Tibial artery (tissue), 4 donors: Measurements from ENCODE around the gene GINS2.
A peak's percentile ranks its signal among the peaks of the same experiment; 100 is the strongest.

Source experiments
- DNase-seq, 2 donors: peaks; one replicate each; pipeline ENCODE4 v3.0.0-alpha.2; 2019
- H3K27ac ChIP-seq, 2 donors: fragments of 200-600 bp; sonication (generic) in 1 of 2; 1 replicate in 1 of 2; 2 replicates in 1 of 2; pipeline ENCODE4 v1.5.1; 2018 to 2019; ENCODE audit warnings: mild to moderate bottlenecking in 1 of 2
- H3K27me3 ChIP-seq, 2 donors: fragments of 200-600 bp; sonication (generic) in 1 of 2; one replicate each; pipeline versions ENCODE4 v1.5.1 to v1.6.0; 2016 to 2019
- H3K36me3 ChIP-seq, 3 donors: fragments of 200-600 bp; sonication (generic) in 2 of 3; one replicate each; pipeline ENCODE4 v1.5.1; 2016 to 2019; ENCODE audit warnings: mild to moderate bottlenecking in 2 of 3
- H3K4me1 ChIP-seq, 4 donors: fragments of 200-600 bp; sonication (generic) in 2 of 4; 1 replicate in 3 of 4; 2 replicates in 1 of 4; pipeline ENCODE4 v1.5.1; 2016 to 2019
- H3K4me3 ChIP-seq, 2 donors: fragments of 200-600 bp; sonication (generic) in 1 of 2; 1 replicate in 1 of 2; 2 replicates in 1 of 2; pipeline ENCODE4 v1.5.1; 2018 to 2019; ENCODE audit warnings: mild to moderate bottlenecking in 2 of 2
- H3K9me3 ChIP-seq, 3 donors: fragments of 200-600 bp; sonication (generic) in 1 of 3; one replicate each; pipeline ENCODE4 v1.5.1; 2016 to 2019
- intact Hi-C: fragments of 100-400 bp; cut with DNase I; formaldehyde crosslinking; loops from one replicate; pipeline ENCODE4 v1.15.0; 2023; ENCODE audit warnings: low total_unique reads
- TF ChIP-seq, protein P1 (sequence below), 2 experiments: fragments of 200-600 bp in 1 of 2; fragments of 450-650 bp in 1 of 2; IDR thresholded peaks; one replicate each; pipeline ENCODE4 v1.5.1; 2017 to 2019; ENCODE audit warnings: antibody characterized with exemption in 2 of 2, mild to moderate bottlenecking in 1 of 2, moderate library complexity in 1 of 2

Gene GINS2

DNA sequence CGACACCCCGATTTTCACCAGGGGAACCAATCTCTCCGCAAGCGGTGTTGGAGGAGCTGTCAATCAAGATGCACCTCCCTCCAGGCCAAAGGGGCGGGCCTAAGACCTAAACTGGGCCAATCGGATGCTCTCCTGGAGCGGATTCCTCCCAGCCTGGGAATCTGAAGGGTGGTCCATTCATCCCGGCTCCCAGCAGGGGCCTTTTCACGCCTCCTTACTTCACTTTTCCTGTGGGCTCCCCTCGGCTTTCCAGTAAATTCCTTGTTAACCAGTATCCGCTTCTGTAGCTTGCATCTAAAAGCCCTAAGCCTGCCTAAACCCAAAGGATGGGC is 45.1 kb upstream of the GINS2 start:
- no peaks in the 10 kb centered on the region for H3K4me1 ChIP-seq
- no peak overlapping the region for H3K27ac ChIP-seq
- intact Hi-C loops = no loop called here
- H3K4me3 ChIP-seq = no peak overlapping the region
- peaks cover 0 to 41% of the 10 kb centered on the region in 2 donors for H3K27me3 ChIP-seq
- no peak for DNase-seq
- TF ChIP-seq, protein P1, sequence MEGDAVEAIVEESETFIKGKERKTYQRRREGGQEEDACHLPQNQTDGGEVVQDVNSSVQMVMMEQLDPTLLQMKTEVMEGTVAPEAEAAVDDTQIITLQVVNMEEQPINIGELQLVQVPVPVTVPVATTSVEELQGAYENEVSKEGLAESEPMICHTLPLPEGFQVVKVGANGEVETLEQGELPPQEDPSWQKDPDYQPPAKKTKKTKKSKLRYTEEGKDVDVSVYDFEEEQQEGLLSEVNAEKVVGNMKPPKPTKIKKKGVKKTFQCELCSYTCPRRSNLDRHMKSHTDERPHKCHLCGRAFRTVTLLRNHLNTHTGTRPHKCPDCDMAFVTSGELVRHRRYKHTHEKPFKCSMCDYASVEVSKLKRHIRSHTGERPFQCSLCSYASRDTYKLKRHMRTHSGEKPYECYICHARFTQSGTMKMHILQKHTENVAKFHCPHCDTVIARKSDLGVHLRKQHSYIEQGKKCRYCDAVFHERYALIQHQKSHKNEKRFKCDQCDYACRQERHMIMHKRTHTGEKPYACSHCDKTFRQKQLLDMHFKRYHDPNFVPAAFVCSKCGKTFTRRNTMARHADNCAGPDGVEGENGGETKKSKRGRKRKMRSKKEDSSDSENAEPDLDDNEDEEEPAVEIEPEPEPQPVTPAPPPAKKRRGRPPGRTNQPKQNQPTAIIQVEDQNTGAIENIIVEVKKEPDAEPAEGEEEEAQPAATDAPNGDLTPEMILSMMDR (IDR thresholded peaks at IDR 0.05) = no peak
- H3K9me3 ChIP-seq = no peaks in the 10 kb centered on the region
- H3K36me3 ChIP-seq = no peaks in the 10 kb centered on the region

DNA sequence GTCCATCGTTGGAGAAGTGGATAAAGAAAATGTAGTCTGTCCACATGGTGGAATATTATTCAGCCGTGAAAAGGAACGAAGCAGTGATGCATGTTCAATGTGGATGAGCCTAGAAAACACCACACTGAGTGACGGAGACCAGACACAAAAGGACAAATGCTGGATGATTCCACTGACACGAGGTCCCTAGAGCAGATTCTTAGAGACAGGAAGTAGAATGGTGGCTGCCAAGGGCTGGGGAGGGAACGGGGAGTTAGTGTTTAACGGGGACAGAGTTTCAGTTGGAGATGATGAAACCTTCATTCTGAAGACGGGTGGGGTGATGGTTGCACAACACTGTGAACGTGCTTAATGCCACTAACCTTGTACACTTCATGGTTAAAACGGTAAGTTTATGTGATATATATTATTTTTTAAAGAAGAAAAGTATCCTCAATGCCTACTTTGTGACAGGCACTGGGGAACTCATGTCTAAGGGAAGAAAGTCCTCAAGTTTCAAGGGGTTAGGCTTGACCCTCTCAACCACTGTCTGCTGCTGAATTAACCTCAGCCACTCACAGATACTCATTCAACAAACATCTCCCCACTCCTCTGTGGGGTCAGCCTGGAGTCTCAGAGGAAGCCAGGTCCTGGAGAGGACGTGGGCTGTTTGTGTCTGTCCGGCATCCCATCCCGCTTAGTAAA is 44.5 kb upstream of the GINS2 start:
- TF ChIP-seq, protein P1 (IDR thresholded peaks at IDR 0.05) = no peak
- Histone ChIP-seq H3K4me1 (no peaks in the 10 kb centered on the region), H3K4me3 (no peak overlapping the region), H3K27ac (no peak overlapping the region), H3K27me3 (peaks cover 0 to 45% of the 10 kb centered on the region in 2 donors), H3K9me3 (no peaks in the 10 kb centered on the region), H3K36me3 (no peaks in the 10 kb centered on the region)
- DNase-seq = peak in 1 of 2 donors; percentile 44
- intact Hi-C loops = no loop called here

DNA sequence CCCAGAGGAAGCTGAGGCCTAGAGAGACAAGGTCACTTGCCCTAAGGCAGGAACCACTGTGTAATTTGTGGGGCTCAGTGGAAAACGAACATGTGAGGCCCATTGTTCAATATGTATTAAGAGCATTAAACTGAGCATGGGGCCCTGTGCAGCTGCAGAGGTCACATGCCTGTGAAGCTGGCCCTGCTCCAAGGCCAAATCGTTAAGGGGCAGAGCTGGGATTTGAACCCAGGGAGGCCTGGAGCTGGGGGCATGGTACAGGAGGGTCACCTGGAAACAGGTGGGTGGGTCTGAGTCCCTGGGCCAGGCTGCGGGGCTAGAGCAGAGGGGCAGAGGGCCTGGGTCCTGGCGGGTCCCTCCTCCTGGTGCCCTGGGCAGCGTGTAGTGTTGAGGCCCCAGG is 42.4 kb upstream of the GINS2 start:
- no peak for DNase-seq
- Histone ChIP-seq H3K27ac (no peak overlapping the region), H3K4me1 (no peaks in the 10 kb centered on the region), H3K4me3 (no peak overlapping the region), H3K36me3 (no peaks in the 10 kb centered on the region), H3K9me3 (no peaks in the 10 kb centered on the region), H3K27me3 (peaks cover 0 to 64% of the 10 kb centered on the region in 2 donors)
- intact Hi-C loops = no loop called here
- TF ChIP-seq, protein P1 (IDR thresholded peaks at IDR 0.05) = no peak

DNA sequence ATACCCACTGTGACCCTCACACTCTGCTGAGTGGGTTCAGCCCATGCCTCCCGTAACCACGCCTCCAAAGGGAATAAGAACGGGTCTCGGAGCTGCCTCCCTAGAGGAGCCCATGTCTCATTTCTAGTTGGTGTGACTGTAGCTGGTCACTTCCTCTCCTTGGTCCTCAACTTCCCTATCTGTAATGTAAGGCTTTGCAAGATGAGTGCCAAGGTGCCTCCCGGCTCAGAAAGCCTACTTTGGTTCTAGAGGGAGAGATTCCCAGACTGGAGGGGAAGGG is 41.4 kb upstream of the GINS2 start:
- H3K4me1 ChIP-seq = no peaks in the 10 kb centered on the region
- intact Hi-C loops = no loop called here
- no peaks in the 10 kb centered on the region for H3K9me3 ChIP-seq
- peaks cover 0 to 69% of the 10 kb centered on the region in 2 donors for H3K27me3 ChIP-seq
- TF ChIP-seq, protein P1 (IDR thresholded peaks at IDR 0.05) = no peak
- DNase-seq = no peak
- no peaks in the 10 kb centered on the region for H3K36me3 ChIP-seq
- H3K4me3 ChIP-seq = no peak overlapping the region
- H3K27ac ChIP-seq = no peak overlapping the region

DNA sequence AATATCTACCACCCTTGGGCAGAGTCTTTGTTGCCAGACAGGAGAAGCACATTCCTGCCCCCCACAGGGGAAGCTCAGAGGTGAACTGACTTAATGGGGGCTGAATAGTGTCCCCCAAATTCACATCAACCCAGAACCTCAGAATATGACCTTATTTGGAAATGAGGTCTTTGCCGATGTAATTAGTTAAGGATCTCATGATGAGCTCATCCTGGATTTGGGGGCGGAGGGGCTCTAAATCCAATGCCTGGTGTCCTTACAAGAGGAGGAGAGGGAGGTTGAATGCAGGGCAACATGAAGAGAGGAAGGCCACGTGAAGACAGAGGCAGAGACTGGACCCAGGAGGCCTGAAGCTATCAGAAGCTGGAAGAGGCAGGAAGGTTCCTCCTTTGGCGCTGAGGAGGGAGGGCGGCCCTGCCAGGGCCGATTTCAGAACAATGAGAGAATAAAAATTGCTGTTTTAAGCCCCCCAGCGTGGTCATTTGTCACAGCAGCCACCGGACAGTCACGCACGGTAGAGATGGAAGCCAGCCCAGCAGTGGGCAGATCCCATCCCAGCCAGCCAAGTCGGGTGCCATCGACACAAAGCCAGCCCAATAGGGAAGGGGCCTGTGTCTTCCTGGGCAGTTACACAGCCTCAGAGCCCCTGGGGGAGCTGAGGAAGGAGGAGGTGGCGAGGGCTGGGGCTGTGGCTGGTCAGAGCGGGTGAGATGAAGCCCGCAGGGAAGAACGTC is 40.9 kb upstream of the GINS2 start:
- Histone ChIP-seq H3K36me3 (no peaks in the 10 kb centered on the region), H3K9me3 (no peaks in the 10 kb centered on the region), H3K4me1 (no peaks in the 10 kb centered on the region), H3K27me3 (peaks cover 0 to 68% of the 10 kb centered on the region in 2 donors), H3K27ac (no peak overlapping the region), H3K4me3 (no peak overlapping the region)
- intact Hi-C loops = loop anchor here (10.0 kb wide), 1 partner anchor 435 kb away; no protein-coding TSS in a partner anchor
- DNase-seq = no peak
- TF ChIP-seq, protein P1 (IDR thresholded peaks at IDR 0.05) = no peak
